Fibroblast of villous mesenchyme (primary cell): Measurements from ENCODE around the gene ZSWIM6. TPM values are rescaled to one million over a fixed set of nuclear protein-coding genes. Genes with fewer than 3 reads are reported as not detected.

Experiments
- DNase-seq: peaks from one replicate; pipeline ENCODE4 v3.0.0-alpha.2; 2010; ENCODE audit warnings: low read depth
- H3K4me3 ChIP-seq: 2 replicates; pipeline ENCODE4 v1.5.1; 2011; ENCODE audit warnings: low read depth, mild to moderate bottlenecking, low read length
- total RNA-seq: library from RNA; depleted of rRNA; stranded (reverse); fragments of >200 nt; gene quantifications from 2 replicates; pipeline ENCODE4 v1.2.3, GENCODE V29; 2012
- TF ChIP-seq, protein P1 (sequence below): IDR thresholded peaks from 2 replicates; pipeline ENCODE4 v1.5.1; 2012; ENCODE audit warnings: low read depth, mild to moderate bottlenecking, low read length; ENCODE audit not compliant: insufficient read depth

The ZSWIM6 gene
- total RNA-seq, 1 donor, result 16.4 TPM

GRCh38 chr5:61479850-61480614 lies 148.0 kb downstream of the ZSWIM6 start:
- H3K4me3 ChIP-seq, result no peak overlapping the region
- TF ChIP-seq, protein P1, sequence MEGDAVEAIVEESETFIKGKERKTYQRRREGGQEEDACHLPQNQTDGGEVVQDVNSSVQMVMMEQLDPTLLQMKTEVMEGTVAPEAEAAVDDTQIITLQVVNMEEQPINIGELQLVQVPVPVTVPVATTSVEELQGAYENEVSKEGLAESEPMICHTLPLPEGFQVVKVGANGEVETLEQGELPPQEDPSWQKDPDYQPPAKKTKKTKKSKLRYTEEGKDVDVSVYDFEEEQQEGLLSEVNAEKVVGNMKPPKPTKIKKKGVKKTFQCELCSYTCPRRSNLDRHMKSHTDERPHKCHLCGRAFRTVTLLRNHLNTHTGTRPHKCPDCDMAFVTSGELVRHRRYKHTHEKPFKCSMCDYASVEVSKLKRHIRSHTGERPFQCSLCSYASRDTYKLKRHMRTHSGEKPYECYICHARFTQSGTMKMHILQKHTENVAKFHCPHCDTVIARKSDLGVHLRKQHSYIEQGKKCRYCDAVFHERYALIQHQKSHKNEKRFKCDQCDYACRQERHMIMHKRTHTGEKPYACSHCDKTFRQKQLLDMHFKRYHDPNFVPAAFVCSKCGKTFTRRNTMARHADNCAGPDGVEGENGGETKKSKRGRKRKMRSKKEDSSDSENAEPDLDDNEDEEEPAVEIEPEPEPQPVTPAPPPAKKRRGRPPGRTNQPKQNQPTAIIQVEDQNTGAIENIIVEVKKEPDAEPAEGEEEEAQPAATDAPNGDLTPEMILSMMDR, result no peak
- DNase-seq, result no peak

- H3K4me3 ChIP-seq, result no peak overlapping the region
- TF ChIP-seq, protein P1, result no peak
- no peak for DNase-seq
These were observed 150.9 kb downstream of the ZSWIM6 start for GRCh38 chr5:61482980-61483379.

- no peak for DNase-seq
- H3K4me3 ChIP-seq, result no peak overlapping the region
- TF ChIP-seq, protein P1, result no peak
These were observed 154.4 kb downstream of the ZSWIM6 start for GRCh38 chr5:61486476-61486875.

DNA sequence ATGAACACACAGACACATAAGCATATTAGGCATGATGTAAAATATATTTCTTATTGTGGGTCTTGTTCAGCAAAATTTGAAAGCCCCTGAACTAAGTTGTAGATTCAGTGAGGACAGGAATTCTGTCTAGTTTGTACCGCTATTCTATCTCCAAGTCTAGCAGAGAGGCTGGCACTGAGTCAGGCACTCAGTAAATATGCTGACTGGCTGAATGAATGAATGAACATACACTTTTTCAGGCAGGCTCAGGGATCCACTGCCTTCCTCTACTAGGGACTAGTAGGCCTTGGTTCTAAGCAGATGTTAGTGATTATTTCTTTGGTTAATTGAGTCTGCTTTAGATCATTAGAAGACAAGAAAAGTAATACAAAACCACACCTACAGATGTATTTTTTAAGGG lies 157.5 kb downstream of the ZSWIM6 start:
- TF ChIP-seq, protein P1, result no peak

GRCh38 chr5:61491861-61492260 lies 159.8 kb downstream of the ZSWIM6 start:
- TF ChIP-seq, protein P1, result no peak
- no peak for DNase-seq
- H3K4me3 ChIP-seq, result no peak overlapping the region

More for the DNA sequence above, 157.5 kb downstream of the ZSWIM6 start:
- no peak overlapping the region for H3K4me3 ChIP-seq
- DNase-seq, result no peak

DNA sequence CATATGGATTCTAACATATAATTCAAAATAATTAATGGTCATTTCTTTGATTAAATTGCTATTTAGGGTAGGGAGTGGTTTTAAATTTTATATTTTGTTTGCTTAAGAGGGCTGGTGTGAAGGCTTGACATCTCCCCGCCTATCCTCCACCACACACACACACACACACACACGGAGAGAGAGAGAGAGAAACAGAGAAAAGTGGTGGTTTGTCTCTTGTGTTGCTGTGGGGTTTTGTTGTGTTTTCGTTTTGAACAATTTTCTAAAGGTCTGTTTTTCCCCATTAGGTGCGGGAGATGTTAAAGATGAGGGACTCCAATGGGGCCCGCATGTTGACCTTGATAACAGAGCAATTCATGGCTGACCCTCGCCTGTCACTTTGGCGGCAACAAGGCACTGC lies 161.9 kb downstream of the ZSWIM6 start:
- no peak for DNase-seq
- no peak overlapping the region for H3K4me3 ChIP-seq
- TF ChIP-seq, protein P1, result no peak

DNA sequence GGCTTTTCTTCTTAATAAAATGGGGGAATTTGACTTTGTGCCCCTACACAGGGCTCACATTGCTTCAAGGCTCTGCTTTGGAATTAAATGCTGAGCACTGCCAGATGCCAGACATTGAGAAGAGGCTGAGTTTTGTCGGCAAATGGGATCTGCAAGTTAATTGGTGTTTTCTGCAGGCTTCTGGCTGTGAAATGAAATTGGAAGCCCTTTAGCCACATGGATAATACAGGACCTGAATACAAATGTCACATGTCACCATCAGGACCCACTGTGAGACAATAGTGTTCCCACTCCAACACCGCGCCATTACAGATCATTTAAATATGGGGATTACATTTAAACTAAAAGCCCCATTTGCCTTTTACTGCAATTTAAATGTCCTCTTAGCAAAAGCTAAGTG lies 164.4 kb downstream of the ZSWIM6 start:
- no peak for DNase-seq
- TF ChIP-seq, protein P1, result no peak
- H3K4me3 ChIP-seq, result no peak overlapping the region
